ENCODE results near the gene CD2AP.
"Not testable (repeated sequence)": the region's sequence is repeated elsewhere in the genome, so short reads cannot be mapped to it uniquely, and the experiment has no call there.

Gene CD2AP

GRCh38 chr6:47647626-47648025, 170.0 kb downstream of the CD2AP start:
- not testable (repeated sequence) for DNase-seq

- DNase-seq = no peak
Observed at GRCh38 chr6:47648031-47648430, 170.4 kb downstream of the CD2AP start.

- DNase-seq = no peak
Observed at GRCh38 chr6:47650553-47651432, 173.2 kb downstream of the CD2AP start.

GRCh38 chr6:47651505-47651944, 173.9 kb downstream of the CD2AP start:
- DNase-seq = peak; percentile 72

GRCh38 chr6:47653706-47654105, 176.1 kb downstream of the CD2AP start:
- no peak for DNase-seq

- peak; percentile 3 for DNase-seq
Observed at GRCh38 chr6:47654255-47654654, 176.7 kb downstream of the CD2AP start.

- DNase-seq = peak; percentile 54
Observed at GRCh38 chr6:47655719-47656595, 178.4 kb downstream of the CD2AP start.

GRCh38 chr6:47661960-47662359, 184.4 kb downstream of the CD2AP start:
- DNase-seq = no peak

GRCh38 chr6:47663462-47664216, 186.1 kb downstream of the CD2AP start:
- DNase-seq = peak; percentile 2

GRCh38 chr6:47665112-47665511, 187.5 kb downstream of the CD2AP start:
- DNase-seq = no peak

GRCh38 chr6:47669684-47670513, 192.3 kb downstream of the CD2AP start:
- peak; percentile 45 for DNase-seq

GRCh38 chr6:47670851-47671250, 193.3 kb downstream of the CD2AP start:
- no peak for DNase-seq

- DNase-seq = no peak
Observed at GRCh38 chr6:47671777-47672176, 194.2 kb downstream of the CD2AP start.

- DNase-seq = peak; percentile 11
Observed at GRCh38 chr6:47672816-47673215, 195.2 kb downstream of the CD2AP start.

GRCh38 chr6:47674673-47675072, 197.1 kb downstream of the CD2AP start:
- no peak for DNase-seq

Measured in fibroblast of upper back skin (primary cell).